NCI-H128 (cell line): ENCODE data around the gene MISP3.

Experiments used
- DNase-seq: peaks from one replicate; lab custom pipeline; 2025; ENCODE audit not compliant: unreplicated experiment; lab: John Stamatoyannopoulos, UW

Gene MISP3

DNA sequence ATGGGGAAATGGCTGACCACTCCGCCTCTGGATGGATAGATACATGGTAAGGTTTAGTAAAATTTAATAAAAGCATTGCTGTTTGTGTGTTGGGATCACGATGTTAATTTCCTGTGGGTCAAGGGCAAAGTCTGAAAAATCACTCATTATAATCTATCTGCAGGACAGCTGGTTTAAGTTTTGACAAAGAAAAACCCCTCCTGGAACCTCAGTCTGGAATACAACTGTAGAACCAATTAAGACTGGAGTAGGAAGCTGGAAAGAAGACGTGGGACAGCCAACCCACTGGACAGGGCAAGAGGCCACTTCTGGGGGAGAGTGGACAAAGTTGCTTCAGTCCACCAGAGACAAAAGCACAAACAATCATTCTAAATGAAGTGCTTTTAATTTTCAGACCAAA, 46.6 kb downstream of the MISP3 start:
- DNase-seq: no peak

DNA sequence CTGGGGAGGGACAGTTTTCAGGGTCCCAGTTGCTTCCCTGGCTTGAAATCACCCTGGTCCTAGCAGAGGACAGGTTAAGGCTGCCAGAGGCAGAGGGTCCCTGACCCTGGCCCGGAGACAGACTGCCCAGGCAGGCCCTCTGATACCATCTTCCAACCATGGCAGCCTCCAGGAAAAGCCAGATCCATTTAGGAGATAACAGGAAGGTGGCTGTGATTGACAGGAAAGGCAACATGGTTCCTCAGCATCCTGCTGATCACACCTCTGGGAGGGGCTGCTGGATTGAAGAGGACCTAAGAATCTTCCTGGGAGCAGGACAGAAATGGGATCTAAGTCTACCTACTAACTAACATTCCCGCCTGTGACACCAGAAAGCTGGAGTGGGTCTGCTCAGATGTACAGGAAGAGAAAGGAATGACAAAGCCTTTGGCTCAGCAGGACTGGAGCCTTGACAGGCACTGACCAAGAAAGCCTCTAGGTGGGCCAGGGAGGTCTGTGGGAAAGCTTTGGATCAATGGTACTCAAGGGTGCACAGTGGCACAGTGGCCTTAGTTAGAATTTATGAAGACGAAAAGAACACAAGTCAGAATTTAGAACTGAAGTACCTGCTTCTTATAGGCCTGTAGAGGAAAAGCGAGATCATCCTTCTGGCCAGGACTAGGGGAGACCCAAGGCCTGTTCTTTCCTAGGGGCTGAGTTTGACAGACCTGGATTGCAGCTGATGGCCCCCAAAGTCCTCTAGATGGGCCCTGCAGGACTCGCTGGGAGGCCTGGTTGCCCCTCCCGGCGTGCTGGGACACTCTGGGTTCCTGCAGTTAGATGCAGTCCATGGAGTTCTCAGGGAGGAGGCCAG, 47.3 kb downstream of the MISP3 start:
- DNase-seq: no peak

DNA sequence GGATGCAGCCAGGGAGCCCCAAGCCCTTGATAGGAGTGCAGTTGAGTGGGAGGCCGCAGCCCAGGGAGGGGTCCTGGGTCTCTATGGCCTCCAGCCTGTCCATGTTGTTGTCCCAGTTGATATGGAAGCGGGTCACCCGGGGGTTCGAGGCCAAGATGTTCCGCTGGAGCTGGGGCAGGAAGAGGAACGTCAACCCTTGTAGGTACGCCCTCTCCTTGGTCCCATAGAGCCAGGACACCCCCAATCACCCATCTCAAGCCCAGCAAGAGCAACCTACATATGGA, 47.9 kb downstream of the MISP3 start:
- DNase-seq: no peak

DNA sequence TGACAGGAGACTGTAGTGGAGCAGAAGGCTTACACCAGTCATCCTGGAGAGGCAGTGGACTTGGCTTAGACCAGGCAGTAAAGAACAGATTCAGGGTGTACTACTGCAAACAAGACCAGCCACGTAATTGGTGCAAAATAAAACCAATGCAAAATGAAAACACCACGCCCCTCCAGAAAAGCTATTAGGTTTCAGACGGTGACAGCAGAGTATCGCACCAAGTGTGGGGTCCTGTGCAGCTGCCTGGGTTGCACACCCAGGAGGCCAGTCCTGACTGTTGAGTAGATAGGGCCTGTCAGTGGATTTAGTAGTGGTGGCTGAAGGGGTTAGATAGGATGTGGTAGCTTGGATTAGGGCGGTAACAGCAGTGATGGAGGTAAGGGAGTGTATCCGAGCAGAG, 50.3 kb downstream of the MISP3 start:
- no peak for DNase-seq
